T-helper 9 cell (primary cell): ENCODE data around the gene TUBGCP3.
"Not testable (repeated sequence)": the region's sequence is repeated elsewhere in the genome, so short reads cannot be mapped to it uniquely, and the experiment has no call there.

Source experiments
- DNase-seq: peaks from one replicate; pipeline ENCODE4 v3.0.0-alpha.2; 2020

TUBGCP3 gene

DNA sequence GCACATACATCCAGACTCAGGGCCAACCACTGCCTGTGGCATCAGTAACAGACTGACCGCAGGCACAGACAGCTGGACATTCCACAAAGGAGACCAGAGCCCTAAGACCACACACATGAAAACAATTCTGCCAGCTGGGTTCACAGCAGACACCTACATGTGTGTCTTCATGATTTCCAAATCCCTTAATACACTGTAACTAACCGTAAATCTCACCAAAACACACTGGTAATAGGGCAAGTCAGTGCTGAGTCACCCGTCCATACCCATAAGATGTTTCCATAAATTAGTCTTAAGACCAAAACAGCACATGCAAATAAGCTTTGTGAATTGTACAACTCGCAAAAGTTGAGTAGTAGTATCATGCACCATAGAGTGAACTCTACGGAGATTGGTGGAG, 65.4 kb downstream of the TUBGCP3 start:
- no peak for DNase-seq

DNA sequence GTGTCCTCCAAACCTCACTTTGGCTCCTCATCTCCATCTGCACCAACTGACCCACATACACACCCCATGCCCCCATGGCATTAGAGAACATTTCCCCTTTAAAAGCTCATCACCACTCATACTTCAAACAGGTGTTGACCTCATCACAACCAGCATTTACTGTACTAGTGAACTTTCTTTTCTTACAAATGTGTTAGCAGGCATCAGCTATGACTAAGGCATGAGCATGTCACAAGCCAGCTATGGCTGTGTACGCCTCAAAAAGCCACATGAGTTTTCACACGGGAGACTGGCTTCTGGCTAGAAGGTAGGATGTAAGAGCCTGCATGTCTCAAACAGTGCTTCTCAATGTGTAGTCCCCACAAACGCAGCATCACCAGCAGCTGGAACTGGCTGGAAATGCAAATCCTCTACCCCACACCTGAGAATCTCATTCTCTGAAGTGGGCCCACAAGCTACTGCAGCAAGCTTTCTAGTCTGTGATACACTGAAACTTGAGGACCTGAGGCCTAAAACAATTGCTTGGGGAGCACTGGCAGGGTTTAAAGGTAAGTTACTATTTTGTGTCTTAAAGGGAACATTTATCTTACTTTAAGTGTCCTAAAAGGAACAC, 66.8 kb downstream of the TUBGCP3 start:
- no peak for DNase-seq

DNA sequence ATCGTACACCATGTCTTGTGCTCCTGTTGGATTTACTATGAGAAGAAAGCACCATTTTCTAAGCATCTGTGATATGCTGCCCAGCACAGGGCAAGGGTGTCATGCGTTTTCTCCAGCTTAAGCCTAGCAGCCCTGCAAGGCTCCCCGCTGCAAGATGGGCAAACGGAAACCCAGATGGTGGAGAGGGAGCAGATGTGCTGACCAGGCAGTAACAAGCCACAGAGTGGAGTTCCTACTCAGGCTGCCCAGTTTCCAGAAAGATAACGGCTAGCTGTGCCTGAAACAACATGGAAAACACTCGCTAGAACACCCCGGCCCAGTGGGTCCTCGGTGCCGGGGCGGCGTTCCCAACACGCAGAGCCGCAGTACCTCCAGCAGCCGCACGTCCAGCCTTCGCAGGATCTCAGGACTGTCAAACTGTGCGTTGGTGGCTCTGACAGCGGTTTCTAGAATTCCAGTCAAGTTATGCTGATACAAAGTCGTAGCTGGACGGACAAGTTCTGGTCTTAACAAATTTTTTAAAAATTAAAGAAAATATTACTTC, 68.4 kb downstream of the TUBGCP3 start:
- DNase-seq = no peak

GRCh38 chr13:112516218-112516617, 71.7 kb downstream of the TUBGCP3 start:
- no peak for DNase-seq

DNA sequence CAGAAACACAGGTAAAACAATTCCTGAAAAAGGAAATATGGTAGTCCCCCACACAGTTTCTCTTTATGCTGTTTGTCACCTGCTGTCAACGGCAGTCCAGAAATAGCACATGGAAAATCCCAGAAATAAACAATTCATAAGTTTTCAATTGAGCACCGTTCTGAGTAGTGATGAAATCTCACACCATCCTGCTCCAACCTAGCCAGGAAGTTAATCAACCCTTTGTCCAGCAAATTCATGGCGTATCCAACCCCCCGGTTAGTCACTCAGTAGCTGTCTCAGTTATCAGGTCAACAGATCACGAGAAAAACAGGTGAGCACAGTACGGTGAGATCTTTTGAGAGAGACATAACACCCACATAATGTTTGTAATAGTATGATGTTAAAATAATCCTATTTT, 74.2 kb downstream of the TUBGCP3 start:
- no peak for DNase-seq

DNA sequence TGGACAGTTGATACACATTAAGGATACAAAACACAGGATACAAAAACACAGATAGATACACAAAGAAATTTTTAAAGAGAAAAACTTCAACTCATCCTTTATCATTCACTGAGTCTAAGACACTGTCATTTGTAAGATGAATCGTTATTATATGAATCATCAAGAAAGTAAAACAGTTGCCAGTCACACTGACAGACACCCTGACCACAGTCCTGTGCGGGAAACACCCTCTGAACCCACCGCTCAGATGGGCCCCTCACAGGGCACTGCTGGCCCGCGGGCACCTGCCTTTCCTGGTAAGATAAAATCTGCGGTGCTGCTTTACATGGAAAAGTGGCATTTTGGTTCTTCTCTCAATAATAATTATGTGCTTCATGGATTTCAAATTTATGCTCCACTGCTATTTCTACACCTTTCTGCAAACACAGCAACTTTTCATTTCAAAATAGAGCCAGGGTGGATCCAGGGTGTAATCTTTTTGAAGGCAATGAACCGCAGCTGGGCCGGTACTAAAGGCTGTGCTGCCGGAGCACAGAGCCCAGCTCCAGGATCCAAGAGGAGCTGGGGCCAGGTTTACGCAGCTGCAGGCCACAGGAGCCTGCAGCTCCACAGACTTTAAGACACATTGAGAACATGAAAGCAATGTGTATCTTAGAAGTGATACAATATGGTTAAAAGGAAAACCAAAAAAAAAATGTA, 76.8 kb downstream of the TUBGCP3 start:
- DNase-seq = no peak

DNA sequence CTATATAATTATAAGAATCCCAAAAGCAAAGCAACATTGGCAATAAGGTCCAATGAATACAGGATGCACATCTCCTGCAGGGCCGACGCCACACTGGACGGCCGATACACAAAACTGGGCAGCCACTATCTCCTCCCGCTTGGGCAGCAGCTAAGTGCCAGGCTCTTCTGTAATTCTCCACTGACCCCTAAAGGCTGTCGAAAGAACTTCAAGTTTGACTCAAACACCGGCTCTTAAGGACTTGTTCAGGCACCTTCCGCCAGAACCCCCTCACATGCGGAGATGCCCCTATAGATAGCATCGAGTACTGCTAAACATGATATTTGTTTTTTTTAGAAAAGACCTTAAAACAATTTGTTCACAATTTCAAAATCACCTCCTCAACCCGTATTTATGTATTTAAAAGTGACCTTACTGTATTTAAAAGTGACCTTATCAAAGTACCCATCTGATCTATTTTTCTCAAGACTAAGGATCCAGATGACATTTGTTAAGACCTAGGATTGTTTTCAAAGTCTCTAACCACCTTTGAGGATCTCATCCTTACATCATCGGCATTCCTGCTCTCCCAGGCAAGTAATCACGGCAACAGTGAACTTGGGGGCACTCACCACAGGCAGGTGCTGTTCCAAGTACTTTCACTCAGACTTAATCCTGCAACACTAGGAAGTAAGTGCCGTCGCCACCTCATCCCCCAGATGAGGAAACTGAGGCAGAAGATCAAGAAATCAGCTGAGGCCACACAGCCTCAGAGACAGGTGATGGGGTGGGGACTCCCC, 77.8 kb downstream of the TUBGCP3 start:
- DNase-seq = no peak

GRCh38 chr13:112509190-112509589, 78.8 kb downstream of the TUBGCP3 start:
- DNase-seq = no peak

GRCh38 chr13:112506046-112506445, 81.9 kb downstream of the TUBGCP3 start:
- DNase-seq = no peak

DNA sequence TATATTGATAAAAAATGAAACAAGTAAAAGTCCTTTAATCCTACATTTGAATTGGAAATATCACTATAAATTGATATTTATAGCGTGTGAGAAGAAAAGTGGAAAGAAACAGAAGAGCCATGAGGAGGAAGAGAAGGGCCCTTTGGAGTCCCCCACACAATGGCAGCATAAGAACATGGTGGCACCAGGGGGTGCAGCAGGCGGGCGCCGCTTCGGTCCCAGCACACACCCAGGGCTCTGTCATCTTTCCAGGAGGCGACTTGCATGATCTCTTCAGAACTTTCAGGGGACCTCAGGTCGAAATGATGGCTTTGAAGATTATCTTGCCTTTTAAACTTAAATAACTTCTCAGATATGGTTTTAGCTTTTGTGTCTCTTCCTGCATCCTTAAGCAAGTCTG, 91.8 kb downstream of the TUBGCP3 start:
- no peak for DNase-seq

DNA sequence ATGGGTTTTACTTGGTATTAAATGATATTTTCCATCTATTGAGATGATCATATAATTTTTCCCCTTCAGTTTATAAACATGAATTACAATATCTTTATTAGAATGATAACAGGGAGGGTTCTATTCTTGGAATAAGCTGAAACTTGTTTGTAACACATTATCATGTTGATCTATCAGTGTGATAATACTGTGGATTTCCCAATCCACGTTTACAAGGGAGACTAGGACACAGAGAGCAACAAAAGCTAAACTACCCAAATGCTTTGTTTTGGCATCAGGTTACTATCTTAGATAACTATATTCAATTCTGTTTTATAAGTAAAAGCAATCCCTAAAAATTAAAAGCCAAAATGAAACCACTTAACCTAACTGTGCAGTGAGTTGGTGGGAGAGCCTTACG, 92.5 kb downstream of the TUBGCP3 start:
- no peak for DNase-seq

- DNase-seq = no peak
Measured at GRCh38 chr13:112489199-112489598, 98.8 kb downstream of the TUBGCP3 start.

DNA sequence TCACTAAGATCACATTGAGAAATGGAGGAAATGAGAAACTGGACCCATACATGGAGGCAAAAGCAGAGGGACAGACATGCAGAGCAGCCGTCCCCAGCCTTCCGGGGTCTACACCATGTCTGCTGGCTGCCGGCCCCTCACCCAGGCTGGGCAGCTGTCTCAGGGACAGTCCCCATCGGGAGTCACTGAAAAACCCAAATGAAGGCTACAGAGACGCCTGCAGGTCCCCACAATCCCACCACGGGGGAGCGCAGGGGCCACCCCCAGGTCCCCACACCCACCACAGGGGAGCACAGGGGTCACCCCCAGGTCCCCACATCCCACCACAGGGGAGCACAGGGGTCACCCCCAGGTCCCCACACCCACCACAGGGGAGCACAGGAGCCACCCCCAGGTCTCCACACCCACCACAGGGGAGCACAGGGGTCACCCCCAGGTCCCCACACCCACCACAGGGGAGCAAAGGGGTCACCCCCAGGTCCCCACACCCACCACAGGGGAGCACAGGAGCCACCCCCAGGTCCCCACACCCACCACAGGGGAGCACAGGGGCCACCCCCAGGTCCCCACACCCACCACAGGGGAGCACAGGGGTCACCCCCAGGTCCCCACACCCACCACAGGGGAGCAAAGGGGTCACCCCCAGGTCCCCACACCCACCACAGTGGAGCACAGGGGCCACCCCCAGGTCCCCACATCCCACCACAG, 99.5 kb downstream of the TUBGCP3 start:
- DNase-seq = not testable (repeated sequence)

DNA sequence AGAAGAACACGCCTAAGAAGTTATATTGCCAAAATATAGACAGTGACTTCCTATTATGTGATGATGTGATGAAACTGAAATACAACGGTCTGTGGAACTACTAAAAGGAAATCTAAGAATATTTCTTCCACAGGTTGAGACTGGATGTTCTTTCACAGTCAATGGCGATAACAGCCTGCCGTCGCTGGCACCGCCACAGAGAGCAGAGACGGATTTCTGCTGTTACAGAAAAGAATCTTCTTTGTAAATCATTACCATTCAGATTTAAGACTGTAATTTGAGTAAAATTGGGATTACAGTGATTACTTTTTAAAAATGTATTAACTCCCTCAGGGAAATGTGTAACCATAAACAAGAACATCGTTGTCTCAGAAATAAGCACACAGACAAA, 100.8 kb downstream of the TUBGCP3 start:
- no peak for DNase-seq

DNA sequence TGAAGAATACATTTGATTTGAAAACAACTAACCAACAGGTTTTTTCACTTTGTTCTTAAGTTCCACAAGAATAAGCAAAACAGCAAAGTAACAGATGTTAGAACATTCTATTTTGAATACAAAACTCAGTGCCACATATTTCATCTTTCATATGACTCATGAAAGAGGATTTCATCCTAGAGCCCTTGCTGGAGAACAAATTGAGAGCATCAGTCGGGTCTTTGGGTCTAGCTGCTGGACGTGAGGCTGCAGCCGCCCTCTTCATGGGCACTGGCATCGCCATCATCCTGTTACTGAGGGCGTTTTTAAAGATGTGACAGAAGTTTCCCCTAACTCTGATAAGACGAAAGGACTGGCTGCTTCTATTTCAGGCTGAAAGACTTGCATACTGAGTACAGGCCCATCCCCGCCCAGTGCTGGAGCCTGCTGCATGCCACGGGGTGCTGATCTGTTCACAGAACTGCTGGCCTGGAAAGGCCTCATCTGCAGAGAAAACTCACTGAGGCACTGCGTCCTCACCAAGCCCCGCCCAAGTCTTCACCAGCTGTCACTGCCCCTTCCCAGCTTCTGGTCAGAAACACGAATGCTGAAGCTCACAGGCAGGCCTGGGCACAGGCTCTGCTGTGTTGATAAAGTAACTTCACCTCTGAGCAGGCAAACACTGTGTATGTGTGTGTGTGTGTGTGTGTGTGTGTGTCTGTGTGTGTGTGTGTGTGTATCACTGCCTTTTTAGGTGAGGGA, 101.4 kb downstream of the TUBGCP3 start:
- no peak for DNase-seq

- DNase-seq = not testable (repeated sequence)
Measured at GRCh38 chr13:112485814-112486213, 102.1 kb downstream of the TUBGCP3 start.

- DNase-seq = no peak
Measured at GRCh38 chr13:112483299-112483698, 104.7 kb downstream of the TUBGCP3 start.

- DNase-seq = no peak
Measured at GRCh38 chr13:112481458-112481857, 106.5 kb downstream of the TUBGCP3 start.

DNA sequence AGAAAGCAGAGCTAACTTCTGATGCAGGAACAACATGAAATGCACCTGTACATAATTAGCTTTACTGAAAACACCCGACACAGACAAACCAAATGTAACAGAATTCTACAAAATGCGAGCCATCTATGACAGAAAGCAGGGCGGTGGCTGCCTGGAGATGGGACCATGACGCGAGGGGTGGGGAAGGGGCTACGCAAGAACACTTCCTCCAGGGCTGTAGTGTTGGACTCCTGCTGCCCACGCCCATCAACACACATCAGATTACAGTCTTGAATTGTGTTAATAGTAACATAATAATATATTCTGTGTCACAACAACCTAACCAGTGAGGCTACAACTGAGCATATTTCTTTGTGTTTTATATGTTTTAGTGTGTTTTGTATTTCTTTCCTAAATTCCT, 108.6 kb downstream of the TUBGCP3 start:
- DNase-seq = no peak

DNA sequence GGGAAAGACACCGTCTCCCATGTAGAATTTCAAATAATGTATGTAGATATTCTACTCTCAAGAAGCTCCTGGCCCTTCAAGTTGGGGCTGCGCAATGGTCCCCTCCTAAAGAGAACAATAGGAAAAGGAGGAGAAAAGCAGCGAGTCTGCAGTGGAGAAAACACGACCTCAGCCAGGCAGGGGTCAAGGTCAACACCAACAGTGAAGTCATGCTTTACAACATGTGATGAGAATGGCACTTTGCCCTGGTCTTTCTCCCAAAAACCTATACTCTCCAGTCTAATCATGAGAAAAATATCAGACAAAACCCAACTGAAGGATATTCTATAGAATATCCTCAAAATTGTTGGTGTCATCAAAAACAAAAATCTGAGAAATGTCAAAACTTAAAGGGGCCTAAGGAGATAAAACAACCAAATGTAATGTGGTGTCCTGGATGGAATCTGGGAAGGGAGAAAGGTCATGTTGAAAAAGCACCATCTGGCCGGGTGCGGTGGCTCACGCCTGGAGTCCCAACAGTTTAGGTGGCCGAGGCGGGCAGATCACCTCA, 110.8 kb downstream of the TUBGCP3 start:
- no peak for DNase-seq

GRCh38 chr13:112475889-112476288, 112.1 kb downstream of the TUBGCP3 start:
- no peak for DNase-seq

DNA sequence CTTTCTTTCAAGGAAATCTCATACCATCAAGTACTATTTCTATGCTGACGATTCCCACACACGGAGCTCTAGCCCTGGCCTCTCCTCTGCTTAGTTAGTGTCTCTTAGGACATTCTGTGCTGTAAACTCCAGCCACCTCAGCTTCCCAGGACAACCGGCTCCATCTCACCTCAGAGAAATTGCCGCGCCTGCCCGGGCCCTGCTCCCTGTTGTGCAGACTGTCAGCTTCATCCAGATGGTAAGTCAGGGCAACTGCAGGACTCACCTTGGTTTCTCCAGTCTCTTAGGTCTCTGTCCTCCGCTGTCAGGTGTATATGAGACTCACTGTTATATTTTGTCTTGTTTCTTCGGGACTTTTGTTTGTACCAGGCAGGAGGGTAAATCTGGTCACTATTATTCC, 113.1 kb downstream of the TUBGCP3 start:
- DNase-seq = no peak
